ENCODE data around the gene PNPLA5.
"Not testable (repeated sequence)": the region's sequence is repeated elsewhere in the genome, so short reads cannot be mapped to it uniquely, and the experiment has no call there.

Gene PNPLA5

GRCh38 chr22:43880541-43880991 lies 11.2 kb downstream of the PNPLA5 start:
- no peak for DNase-seq

- DNase-seq: no peak
Observed at GRCh38 chr22:43879901-43880540, 11.8 kb downstream of the PNPLA5 start.

- no peak for DNase-seq
Observed at GRCh38 chr22:43878831-43879550, 12.8 kb downstream of the PNPLA5 start.

- no peak for DNase-seq
Observed at GRCh38 chr22:43878079-43878795, 13.6 kb downstream of the PNPLA5 start.

GRCh38 chr22:43876866-43877509 lies 14.8 kb downstream of the PNPLA5 start:
- no peak for DNase-seq

GRCh38 chr22:43869799-43870198 lies 22.0 kb downstream of the PNPLA5 start:
- no peak for DNase-seq

GRCh38 chr22:43869001-43869400 lies 22.8 kb downstream of the PNPLA5 start:
- DNase-seq: not testable (repeated sequence)

- DNase-seq: peak; percentile 25
Observed at GRCh38 chr22:43867839-43868635, 23.8 kb downstream of the PNPLA5 start.

- no peak for DNase-seq
Observed at GRCh38 chr22:43862882-43863202, 29.0 kb downstream of the PNPLA5 start.

- DNase-seq: no peak
Observed at GRCh38 chr22:43862074-43862881, 29.5 kb downstream of the PNPLA5 start, which contains the start of gene SULT4A1. Gene SULT4A1, minus strand, starts transcription at chr22:43862513. Its CDS starts 131 bp downstream, at chr22:43862382.

- no peak for DNase-seq
Observed at GRCh38 chr22:43861529-43861928, 30.3 kb downstream of the PNPLA5 start.

- DNase-seq: no peak
Observed at GRCh38 chr22:43860831-43861230, 31.0 kb downstream of the PNPLA5 start.

GRCh38 chr22:43860126-43860525 lies 31.7 kb downstream of the PNPLA5 start:
- no peak for DNase-seq

GRCh38 chr22:43859621-43860020 lies 32.2 kb downstream of the PNPLA5 start:
- DNase-seq: no peak

- no peak for DNase-seq
Observed at GRCh38 chr22:43859176-43859575, 32.6 kb downstream of the PNPLA5 start.

GRCh38 chr22:43858156-43858895 lies 33.5 kb downstream of the PNPLA5 start:
- no peak for DNase-seq

GRCh38 chr22:43857367-43857766 lies 34.4 kb downstream of the PNPLA5 start:
- no peak for DNase-seq

GRCh38 chr22:43855431-43855830 lies 36.4 kb downstream of the PNPLA5 start:
- no peak for DNase-seq

GRCh38 chr22:43854786-43855271 lies 37.0 kb downstream of the PNPLA5 start:
- DNase-seq: no peak

GRCh38 chr22:43854121-43854785 lies 37.6 kb downstream of the PNPLA5 start:
- DNase-seq: no peak
